Stimulated activated CD4-positive, alpha-beta T cell treated with anti-CD3 and anti-CD28 coated beads, Interleukin-2, amount 100 ng/mL, for 4 hours (primary cell): ENCODE measurements around the gene UBE2R2.
"Not testable (repeated sequence)": the region's sequence is repeated elsewhere in the genome, so short reads cannot be mapped to it uniquely, and the experiment has no call there.

Experiments
- DNase-seq: peaks from one replicate; pipeline ENCODE4 v3.0.0-alpha.2; 2020; ENCODE audit warnings: low read depth

The UBE2R2 gene

DNA sequence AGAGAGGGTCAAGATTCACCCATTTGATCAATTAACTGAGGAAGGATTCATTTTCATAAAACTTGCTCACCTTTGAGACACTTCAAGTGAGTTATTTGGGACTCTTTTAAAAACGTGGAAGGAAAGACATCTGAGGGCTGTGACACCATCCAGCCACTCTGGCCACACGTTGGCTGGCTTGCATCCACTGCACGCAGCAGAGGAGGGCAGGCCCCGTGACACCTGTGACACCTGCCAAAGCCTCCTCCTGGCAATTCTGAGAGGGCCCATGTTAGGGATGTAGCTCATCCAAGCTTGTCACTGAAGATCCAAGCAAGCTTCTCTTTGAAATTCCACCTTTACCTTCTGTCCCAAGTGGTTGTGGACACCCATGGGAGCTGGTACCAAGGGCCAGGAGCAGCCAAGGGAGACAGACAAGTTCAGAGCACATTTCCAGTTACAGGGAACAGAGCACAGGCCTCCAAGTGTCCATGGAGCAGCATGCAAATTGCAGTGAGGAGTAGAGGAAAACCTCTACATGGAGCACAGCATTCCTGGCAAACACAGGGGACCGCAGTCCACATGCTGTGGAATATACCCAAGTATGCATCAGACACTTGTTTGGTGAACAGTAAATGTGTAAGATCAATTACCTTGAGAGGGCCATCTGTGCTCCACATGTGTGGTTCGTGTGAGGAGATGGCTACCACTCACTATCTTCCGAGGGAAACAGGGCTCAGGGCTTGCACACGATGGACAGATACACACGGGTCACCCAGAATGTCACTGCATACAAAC, 16.8 kb upstream of the UBE2R2 start:
- no peak for DNase-seq

DNA sequence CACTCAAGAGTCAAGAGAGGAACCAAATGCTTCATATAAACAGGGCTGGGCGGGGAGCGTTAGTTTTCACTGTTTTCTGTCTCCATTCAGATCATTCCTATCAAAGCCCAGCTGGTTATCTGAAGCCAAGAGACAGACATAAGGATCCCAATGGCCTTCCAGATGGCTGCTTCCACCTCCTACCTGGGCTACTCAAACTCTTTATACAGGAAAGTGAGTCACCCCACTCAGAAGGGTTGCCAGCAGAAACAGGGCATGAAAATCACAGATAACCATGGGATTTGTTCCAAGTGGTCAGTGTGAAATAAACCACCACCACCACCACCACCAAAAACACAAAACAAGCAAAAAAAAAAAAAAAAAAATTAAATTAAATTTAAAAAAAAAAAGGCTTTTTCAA, 16.1 kb upstream of the UBE2R2 start:
- no peak for DNase-seq

DNA sequence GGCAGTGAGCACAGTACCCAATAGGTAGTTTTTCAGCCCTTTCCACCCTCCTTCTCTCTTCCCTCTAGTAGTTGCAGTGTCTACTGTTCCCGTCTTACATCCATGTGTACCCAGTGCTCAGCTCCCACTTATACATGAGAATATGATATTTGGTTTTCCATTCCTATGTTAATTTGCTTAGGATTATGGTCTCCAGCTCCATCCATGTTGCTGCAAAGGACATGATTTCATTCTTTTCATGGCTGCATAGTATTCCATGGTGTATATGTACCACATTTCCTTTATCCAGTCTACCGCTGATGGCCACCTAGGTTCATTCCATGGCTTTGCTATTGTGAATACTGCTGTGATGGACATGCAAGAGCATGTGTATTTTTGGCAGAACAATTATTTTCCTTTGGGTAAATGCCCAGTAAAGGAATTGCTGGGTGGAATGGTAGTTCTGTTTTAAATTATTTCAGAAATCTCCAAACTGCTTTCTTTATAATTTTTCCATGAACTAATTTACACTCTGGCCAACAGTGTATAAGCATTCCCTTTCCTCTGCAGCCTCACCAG, 14.9 kb upstream of the UBE2R2 start:
- not testable (repeated sequence) for DNase-seq

DNA sequence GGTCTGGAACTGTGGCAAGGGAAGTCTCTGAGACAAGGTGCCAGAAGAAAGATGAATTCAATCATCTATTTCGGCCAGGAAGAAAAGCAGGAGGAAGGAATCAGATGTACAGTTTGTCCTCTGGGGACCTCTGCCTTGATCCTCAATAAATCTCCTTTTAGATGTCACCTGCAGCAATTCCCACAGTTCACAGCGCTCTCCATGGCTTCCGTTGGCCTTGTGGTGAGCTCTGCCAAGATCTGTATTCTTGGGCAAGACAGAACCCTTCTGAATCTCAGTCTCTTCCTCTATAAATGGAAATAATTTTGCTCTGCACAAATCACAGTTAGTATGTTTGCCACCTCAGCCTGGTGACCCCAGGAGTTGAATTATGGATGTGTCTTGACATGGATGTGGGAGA, 12.8 kb upstream of the UBE2R2 start:
- not testable (repeated sequence) for DNase-seq

DNA sequence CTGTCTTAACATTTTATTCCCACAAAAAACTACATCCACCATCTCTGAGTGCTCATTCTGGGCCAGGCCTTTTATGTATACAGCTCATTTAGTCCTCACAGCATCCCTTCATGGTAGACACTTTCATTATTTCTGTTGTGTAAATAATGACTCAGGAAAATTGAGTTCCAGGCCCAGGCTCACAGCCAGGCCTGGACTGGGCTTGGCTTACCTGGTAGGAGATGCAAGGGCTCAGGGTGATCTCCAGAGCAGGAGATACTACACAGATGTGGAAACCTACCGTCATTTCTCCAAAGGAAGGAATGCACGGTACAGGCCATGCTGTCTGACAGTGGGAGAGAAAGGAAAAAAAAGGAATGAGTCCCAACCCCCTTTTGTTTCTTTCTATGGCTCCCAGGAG, 9.8 kb upstream of the UBE2R2 start:
- not testable (repeated sequence) for DNase-seq

DNA sequence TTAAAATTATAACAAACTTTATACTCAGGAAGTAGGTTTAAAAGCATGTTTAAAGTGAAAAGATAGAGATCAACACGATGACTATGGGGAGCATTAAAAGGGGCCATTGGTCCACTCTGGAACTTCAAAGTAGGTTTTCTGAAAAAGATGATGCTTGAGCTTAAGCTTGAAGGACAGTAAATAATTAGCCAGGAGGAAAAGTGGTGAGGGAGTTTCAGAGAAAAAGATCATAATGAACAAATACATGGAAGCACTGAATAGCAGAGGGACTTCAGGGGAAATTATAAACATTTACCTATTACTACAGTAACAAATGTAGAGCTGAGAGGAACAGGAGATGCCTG, 8.0 kb upstream of the UBE2R2 start:
- not testable (repeated sequence) for DNase-seq

DNA sequence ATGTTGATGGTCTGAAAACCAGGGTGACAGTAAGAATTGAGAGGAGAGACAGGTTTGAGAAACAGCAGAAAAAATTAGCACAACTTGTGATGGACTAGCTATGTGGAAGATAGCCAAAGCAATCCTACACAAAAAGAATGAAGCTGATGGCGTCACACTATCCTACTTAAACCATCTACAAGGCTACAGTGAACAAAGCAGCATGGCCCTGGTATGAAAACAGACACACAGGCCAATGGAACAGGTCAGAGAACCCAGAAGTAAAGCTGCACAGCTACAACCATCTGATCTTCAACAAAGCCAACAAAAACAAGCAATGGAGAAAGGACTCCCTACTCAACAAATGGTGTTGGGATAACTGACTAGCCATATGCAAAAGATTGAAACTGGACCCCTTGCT, 7.5 kb upstream of the UBE2R2 start:
- DNase-seq, result no peak

DNA sequence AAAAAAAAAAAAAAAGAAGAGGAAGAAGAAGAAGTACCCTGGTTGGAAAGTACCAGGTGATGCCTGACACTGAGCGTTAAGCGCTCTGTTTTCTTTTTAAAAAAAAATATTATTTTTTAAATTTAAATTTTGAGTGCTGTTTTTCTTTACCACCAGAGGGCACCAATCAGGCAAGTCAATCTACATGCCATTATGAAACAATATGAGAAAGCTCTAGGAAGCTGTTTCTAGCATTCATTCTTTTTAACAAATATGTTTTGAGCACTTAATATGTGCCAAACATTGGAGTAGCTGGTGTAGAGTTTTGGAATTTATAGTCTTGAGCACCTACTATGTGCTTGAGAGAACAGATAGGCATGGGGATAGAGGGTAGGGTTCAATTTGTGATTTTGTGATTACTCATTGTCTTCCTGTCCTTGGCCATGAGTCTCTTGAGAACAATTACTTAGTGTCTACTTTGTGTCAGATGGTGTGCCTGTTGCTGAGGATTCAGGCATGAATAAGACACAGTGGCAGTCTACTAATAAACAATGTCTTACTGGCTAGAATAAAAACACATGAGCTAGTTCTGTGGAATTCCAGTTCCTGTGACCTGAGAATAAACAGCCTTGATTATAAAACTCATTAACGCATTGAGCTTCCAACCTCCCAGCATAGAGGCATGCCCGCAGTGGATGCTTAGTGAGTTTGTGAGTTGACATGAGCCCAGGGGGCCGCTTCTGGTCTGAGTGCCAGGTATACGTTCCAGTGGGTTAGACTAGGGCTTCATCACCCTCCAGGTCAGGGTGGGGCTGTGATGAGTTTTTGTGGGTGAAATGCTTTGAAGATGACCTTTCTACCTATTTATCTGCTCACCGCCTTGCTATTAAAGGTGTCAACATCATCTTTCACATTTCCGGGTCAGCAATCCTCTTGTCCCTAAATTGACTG, 3.0 kb upstream of the UBE2R2 start:
- no peak for DNase-seq

DNA sequence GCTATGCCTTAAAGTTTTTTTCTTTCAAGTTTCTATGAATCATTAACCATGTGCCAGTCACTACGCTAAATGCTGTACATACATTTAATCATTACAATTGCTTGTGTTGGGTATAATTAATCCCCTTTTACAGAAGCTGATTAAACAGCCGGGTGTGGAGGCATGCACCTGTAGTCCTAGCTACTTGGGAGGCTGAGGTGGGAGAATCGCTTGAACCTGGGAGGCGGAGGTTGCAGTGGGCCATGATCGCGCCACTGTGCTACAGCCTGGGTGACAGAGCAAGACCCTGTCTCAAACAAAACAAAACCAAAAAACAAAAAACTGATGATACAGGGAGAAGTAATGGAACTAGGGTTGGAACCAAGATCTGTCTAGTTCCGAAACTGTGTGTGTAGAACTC, 1.2 kb upstream of the UBE2R2 start:
- no peak for DNase-seq

DNA sequence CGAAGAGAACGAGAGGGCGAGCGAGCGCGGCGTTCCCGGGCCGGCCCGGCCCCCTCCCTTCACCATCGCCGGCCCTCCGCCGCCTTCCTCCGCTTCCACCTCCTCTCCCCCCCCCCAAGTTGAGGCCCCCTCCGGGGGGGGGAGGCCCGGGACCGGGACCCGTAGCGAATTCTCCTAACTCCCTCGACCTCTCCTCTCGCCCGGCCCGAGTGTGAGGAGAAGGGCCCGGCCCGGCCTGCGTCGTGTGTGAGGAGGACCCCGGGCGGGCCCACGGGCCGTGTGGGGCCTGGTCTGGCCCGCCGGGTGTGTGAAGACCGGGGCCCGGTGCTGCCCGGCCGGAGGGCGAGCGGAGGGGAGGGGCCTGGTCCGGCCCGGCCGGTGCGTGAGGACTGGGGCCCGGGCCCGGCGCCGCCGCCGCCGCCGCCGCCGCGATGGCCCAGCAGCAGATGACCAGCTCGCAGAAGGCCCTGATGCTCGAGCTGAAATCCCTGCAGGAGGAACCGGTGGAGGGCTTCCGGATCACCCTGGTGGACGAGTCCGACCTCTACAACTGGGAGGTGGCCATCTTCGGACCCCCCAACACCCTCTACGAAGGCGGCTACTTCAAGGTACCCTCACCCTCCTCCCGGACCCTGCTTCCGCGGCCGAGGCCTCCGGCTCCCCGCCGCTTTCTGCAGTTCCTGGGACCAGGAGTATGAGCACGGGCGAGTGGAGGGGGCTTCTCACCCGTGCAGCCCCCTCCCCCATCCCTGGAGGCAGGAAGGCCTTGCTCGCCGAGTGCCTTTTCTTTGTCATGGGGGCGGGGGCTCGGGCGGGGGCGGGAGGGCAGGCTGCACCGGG, 587 bp downstream of the UBE2R2 start:
- DNase-seq, result peak; percentile 27

DNA sequence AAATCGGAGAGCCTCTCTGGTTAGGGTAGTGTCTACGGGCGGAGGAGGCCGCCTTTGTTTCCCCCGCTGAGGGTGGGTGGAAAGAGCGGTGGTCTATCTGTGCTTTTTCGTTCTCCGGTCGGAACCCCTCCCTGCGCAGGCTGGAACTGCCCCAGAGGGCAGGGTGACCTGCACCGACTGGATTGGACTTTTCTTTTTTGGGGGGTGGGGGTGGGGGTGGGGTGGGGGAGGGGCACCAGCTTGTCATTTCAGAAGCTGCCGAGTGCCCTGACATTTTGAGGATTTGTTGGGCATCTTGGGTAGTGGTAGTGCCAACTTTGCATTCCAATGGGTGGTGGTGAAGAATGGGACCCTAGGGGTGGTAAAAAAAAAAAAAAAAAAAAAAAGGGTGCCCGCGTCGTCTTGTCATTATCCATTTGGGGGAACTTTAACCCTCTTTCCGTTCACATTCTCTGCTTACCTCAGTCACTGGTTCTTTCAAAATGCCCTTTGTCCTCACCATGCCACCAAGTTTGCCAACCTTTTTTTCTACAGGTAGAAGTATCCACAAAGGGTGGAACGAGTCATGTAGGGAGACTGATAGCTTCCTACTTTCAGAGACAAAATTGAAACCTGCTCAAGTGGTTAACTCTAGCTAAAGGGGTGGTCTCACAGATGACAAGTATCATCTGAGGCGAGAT, 1.3 kb downstream of the UBE2R2 start:
- DNase-seq, result no peak

DNA sequence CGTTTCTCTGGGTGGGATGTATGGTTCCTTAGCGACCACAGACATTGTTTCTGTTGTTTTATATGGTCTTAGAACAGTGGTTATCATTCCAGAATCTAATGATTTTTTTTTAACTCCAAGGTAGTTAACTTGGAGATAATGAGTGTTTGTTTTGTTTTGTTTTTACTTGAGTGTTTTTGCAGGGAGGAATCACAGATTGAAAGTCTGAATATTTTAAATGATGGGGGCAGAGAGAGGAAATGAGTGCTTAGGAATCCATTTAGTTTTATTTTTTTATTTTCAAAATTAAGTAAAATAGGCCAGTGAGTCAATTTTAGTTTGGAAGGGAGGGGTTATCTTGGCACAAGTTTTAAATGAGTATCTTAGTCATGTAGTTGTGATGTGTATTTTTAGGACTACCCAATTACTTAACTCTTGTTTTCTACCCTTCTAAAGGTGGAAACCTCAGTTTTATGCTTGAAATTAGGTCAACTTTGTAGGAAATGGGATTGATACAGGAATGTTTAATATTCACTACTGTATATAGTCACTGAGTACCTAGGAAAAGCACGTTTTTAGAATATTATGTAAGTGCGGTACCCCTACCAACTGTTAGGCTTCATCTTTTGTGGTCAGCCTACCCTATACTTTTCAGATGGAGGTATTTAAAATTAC, 2.0 kb downstream of the UBE2R2 start:
- DNase-seq, result no peak

DNA sequence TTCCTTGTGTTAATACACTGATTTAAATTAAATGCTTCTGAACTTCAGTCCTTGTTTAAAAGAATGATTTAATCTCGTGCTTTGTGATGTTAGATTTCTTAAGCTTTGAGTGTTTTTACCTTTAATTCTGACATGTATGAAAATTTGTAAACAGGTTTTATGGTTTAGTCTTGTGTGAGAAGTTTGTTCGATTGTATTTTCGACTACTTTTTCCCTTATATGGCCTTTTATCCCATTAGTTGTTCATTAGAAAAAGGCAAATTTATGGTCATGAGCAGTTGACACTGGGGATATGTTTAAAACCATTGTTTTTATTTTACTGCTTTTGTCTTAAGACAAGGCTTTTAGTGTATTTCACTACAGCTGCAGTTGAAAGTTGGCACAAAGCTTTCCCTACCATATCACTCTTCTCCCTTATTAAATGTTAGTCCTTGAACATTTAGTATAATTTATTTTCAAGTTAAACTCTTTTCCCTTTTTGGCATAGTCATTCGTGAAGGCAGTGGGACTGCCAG, 3.3 kb downstream of the UBE2R2 start:
- DNase-seq, result no peak

DNA sequence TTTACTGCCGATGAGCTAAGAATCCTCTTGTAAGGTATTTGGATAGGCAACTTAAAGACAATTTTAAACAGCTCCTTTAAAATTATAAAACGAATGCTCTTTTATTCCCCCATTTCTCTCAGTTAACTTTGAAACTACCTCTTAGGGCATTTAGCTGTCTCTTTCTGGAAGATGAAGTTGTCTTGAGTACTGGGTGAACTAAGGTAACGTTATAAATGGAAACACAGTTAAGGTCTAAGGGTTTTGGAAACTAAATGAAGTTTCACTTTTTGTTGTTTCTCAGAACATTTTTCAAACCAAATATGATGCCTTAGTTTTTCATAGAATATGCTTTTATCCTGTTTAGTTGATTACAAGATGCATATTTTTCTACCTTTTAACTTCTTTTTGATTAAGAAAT, 6.8 kb downstream of the UBE2R2 start:
- no peak for DNase-seq

DNA sequence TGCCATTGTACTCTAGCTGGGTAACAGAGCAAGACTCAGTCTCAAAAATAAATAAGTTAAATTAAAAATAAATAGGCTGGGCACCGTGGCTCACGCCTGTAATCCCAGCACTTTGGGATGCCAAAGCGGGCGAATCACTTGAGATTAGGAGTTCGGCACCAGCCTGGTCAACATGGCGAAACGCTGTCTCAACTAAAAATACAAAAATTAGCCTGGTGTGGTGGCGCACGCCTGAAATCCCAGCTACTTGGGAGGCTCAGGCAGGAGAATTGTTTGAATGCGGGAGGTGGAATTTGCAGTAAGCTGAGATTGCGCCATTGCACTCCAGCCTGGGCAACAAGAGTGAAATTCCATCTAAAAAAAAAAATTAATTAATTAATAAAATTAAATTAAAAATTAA, 10.3 kb downstream of the UBE2R2 start:
- DNase-seq, result not testable (repeated sequence)

DNA sequence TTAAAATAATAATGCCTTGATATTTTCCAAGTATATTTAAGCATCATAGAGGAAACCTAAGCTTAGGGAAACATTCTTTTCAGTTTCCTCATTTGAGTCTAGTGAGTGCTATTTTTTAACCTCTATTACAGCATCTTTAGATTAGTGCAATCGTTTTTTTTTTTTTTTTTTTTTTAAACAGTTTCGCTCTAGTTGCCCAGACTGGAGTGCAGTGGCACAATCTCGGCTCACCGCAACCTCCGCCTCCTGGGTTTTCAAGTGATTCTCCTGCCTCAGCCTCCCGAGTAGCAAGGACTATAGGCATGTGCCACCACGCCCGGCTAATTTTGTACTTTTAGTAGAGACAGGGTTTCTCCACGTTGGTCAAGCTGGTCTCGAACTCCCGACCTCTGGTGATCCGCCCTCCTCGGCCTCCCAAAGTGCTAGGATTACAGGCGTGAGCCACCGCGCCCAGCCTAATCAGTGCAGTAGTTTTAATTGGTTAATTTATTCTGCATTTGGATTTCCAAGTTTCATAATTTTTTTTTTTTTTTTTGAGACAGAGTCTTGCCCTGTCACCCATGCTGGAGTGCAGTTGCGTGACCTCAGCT, 12.8 kb downstream of the UBE2R2 start:
- not testable (repeated sequence) for DNase-seq

DNA sequence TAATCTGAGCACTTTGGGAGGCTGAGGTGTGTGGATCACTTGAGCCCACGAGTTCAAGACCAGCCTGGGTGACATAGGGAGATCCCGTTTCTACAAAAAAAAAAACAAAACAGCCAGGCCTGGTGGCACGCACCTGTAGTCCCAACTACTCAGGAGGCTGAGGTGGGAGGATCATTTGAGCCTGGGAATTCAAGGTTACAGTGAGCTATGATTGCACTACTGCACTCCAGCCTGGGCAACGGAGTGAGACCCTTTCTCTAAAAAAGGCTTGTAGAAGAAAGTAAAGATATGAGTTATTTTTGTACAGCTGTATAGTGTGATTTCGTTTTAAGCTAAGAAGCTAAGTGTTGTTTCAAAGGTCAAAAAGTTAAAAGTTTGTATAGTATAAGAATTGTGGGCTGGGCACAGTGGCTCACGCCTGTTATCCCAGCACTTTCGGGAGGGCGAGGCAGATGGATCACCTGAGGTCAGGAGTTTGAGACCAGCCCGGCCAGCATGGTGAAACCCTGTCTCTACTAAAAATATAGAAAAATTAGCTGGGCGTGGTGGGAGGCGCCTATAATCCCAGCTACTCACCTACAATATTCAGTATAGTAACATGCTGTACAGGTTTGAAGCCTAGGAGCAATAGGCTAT, 18.8 kb downstream of the UBE2R2 start:
- no peak for DNase-seq

DNA sequence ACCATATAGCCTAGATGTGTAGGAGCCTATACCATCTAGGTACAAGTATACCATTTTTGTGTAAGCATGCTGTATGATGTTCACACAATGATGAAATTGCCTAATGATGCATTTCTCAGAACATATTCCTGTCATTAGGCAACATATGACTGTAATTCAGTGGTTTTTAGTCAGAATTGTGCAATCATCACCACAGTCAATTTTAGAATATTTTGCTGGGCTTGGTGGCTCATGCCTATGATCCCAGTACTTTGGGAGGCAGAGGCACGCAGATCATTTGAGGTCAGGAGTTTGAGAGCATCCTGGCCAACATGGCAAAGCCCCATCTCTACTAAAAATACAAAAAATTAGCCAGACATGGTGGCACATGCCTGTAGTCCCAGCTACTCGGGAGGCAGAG, 19.3 kb downstream of the UBE2R2 start:
- DNase-seq, result not testable (repeated sequence)

DNA sequence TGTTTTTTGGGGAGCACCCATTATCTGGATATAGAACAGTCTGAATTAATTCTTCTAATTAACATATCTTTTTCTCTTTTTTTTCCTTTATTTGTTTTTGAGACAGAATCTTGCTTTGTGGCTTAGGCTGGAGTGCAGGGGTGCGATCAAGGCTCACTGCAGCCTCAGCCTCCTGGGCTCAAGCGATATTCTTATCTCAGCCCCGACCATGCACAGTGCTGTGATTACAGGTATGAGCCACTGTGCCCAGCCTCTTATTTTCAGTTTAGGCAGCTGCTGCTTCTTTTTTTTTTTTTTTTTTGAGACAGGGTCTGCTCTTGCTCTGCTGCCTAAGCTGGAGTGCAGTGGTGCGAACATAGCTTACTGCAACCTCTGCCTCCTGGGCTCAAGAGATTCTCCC, 20.2 kb downstream of the UBE2R2 start:
- DNase-seq, result no peak

DNA sequence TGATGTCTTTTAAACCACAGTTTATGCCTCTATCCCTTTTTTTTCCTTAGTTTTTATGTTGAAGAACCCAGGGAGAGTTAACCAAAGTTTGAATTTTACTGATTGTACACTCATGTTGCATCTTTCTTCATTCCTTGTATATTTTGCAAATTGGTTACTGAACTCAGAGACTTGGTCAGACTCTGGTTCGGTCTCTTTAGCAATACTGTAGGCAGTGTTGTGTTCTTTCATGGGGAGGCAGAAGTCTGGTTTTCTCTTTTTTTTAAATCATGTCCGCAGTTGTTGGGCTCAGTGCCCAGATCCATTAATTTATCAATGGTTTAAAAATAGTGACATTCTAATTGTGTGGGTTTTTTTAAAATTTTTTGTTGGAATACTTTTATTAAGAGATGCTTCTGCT, 23.4 kb downstream of the UBE2R2 start:
- no peak for DNase-seq
